SK-N-SH treated with all-trans-retinoic acid at 6 μM for 48 hours (cell line): Measurements from ENCODE around the gene DNAH5.

Experiments
- ATAC-seq: fragments of 200-7000 bp; cut with Tn5 transposase; 3 replicates; pipeline ENCODE4 v1.9.1; 2020; ENCODE audit warnings: mild to moderate bottlenecking, moderate library complexity
- ARNTL ChIP-seq: fragments of 450-650 bp; formaldehyde crosslinking; IDR thresholded peaks from 2 replicates; pipeline ENCODE4 v1.5.0; 2020; ENCODE audit warnings: low read depth, mild to moderate bottlenecking, moderate library complexity, borderline replicate concordance
- BACH2 ChIP-seq: fragments of 250-450 bp; sonication (Bioruptor Pico); IDR thresholded peaks from 2 replicates; pipeline ENCODE4 v1.9.0; 2021; ENCODE audit warnings: mild to moderate bottlenecking, borderline replicate concordance
- CREB5 ChIP-seq: fragments of 250-450 bp; sonication (Bioruptor Pico); IDR thresholded peaks from 2 replicates; pipeline ENCODE4 v1.5.1; 2020; ENCODE audit warnings: low read depth, mild to moderate bottlenecking, moderate library complexity
- CSDC2 ChIP-seq: fragments of 250-450 bp; sonication (Bioruptor Pico); IDR thresholded peaks from 2 replicates; pipeline ENCODE4 v1.5.0; 2020; ENCODE audit warnings: mild to moderate bottlenecking, moderate library complexity
- CSRNP3 ChIP-seq: fragments of 250-450 bp; sonication (Bioruptor Pico); IDR thresholded peaks from 2 replicates; pipeline ENCODE4 v1.5.1; 2021; ENCODE audit warnings: mild to moderate bottlenecking, moderate library complexity
- GLIS3 ChIP-seq: fragments of 250-450 bp; sonication (Bioruptor Pico); IDR thresholded peaks from 2 replicates; pipeline ENCODE4 v1.5.0; 2020; ENCODE audit warnings: mild to moderate bottlenecking, moderate library complexity
- ISL1 ChIP-seq: fragments of 250-450 bp; sonication (Bioruptor Pico); IDR thresholded peaks from 2 replicates; pipeline ENCODE4 v2.1.2; 2022; ENCODE audit warnings: mild to moderate bottlenecking, moderate library complexity
- POU6F1 ChIP-seq: fragments of 250-450 bp; sonication (Bioruptor Pico); IDR thresholded peaks from 2 replicates; pipeline ENCODE4 v1.8.0; 2021; ENCODE audit warnings: low read depth, mild to moderate bottlenecking, moderate library complexity, borderline replicate concordance
- PPARA ChIP-seq: fragments of 250-450 bp; sonication (Bioruptor Pico); IDR thresholded peaks from 2 replicates; pipeline ENCODE4 v1.5.0; 2020; ENCODE audit warnings: mild to moderate bottlenecking, borderline replicate concordance
- RARB ChIP-seq: fragments of 250-450 bp; sonication (Bioruptor Pico); IDR thresholded peaks from 2 replicates; pipeline ENCODE4 v1.8.0; 2021; ENCODE audit warnings: mild to moderate bottlenecking, moderate library complexity
- SNAI2 ChIP-seq: fragments of 250-450 bp; sonication (Bioruptor Pico); IDR thresholded peaks from 2 replicates; pipeline ENCODE4 v1.5.0; 2020; ENCODE audit warnings: mild to moderate bottlenecking, moderate library complexity
- TCF4 ChIP-seq: fragments of 250-450 bp; sonication (Bioruptor Pico); IDR thresholded peaks from 2 replicates; pipeline ENCODE4 v1.8.0; 2021; ENCODE audit warnings: mild to moderate bottlenecking, moderate library complexity, borderline replicate concordance
- TOX ChIP-seq: fragments of 250-450 bp; sonication (Bioruptor Pico); IDR thresholded peaks from 2 replicates; pipeline ENCODE4 v1.8.0; 2021; ENCODE audit warnings: mild to moderate bottlenecking, moderate library complexity, borderline replicate concordance
- TSHZ2 ChIP-seq: fragments of 250-450 bp; sonication (Bioruptor Pico); IDR thresholded peaks from 2 replicates; pipeline ENCODE4 v1.5.0; 2020; ENCODE audit warnings: mild to moderate bottlenecking, moderate library complexity
- ZC3H10 ChIP-seq: fragments of 250-450 bp; sonication (Bioruptor Pico); IDR thresholded peaks from 2 replicates; pipeline ENCODE4 v1.5.1; 2021; ENCODE audit warnings: mild to moderate bottlenecking, moderate library complexity
- ZFP3 ChIP-seq: fragments of 250-450 bp; sonication (Bioruptor Pico); IDR thresholded peaks from 2 replicates; pipeline ENCODE4 v1.5.0; 2020; ENCODE audit warnings: mild to moderate bottlenecking, moderate library complexity
- ZFP30 ChIP-seq: fragments of 450-650 bp; formaldehyde crosslinking; IDR thresholded peaks from 2 replicates; pipeline ENCODE4 v1.5.0; 2022; ENCODE audit warnings: mild to moderate bottlenecking, moderate library complexity
- ZNF565 ChIP-seq: fragments of 450-650 bp; formaldehyde crosslinking; conservative IDR thresholded peaks from 2 replicates; pipeline ENCODE4 v1.5.0; 2020; ENCODE audit warnings: low read depth, mild to moderate bottlenecking, moderate library complexity
- ZNF70 ChIP-seq: fragments of 450-650 bp; formaldehyde crosslinking; IDR thresholded peaks from 2 replicates; pipeline ENCODE4 v1.5.0; 2020; ENCODE audit warnings: mild to moderate bottlenecking, moderate library complexity
- ZNF8 ChIP-seq: fragments of 450-650 bp; formaldehyde crosslinking; IDR thresholded peaks from 2 replicates; pipeline ENCODE4 v1.5.0; 2020; ENCODE audit warnings: mild to moderate bottlenecking, moderate library complexity

Gene DNAH5

GRCh38 chr5:13831351-13831750 is 113.1 kb downstream of the DNAH5 start:
- ATAC-seq = no peak

GRCh38 chr5:13830536-13830935 is 114.0 kb downstream of the DNAH5 start:
- TF ChIP-seq ISL1 (CRISPR knock-in tag) (no peak), PPARA (CRISPR knock-in tag) (no peak), GLIS3 (CRISPR knock-in tag) (no peak), BACH2 (CRISPR knock-in tag) (no peak), ZNF70 (CRISPR knock-in tag) (no peak), CSRNP3 (no peak), ZNF8 (no peak), TSHZ2 (no peak), ZFP30 (CRISPR knock-in tag) (no peak), ZNF565 (no peak), CREB5 (CRISPR knock-in tag) (no peak)
- TF ChIP-seq, all 23 proteins: peak for 0
- ATAC-seq = no peak

More at GRCh38 chr5:13831351-13831750, 113.1 kb downstream of the DNAH5 start:
- TF ChIP-seq BACH2 (CRISPR knock-in tag) = no peak
- TF ChIP-seq TOX (CRISPR knock-in tag) = no peak
- no peak for TF ChIP-seq ZFP30 (CRISPR knock-in tag)
- no peak for TF ChIP-seq CREB5 (CRISPR knock-in tag)
- no peak for TF ChIP-seq RARB (CRISPR knock-in tag)
- no peak for TF ChIP-seq ZC3H10 (CRISPR knock-in tag)
- no peak for TF ChIP-seq TSHZ2
- TF ChIP-seq ZFP3 (CRISPR knock-in tag) = no peak
- TF ChIP-seq PPARA (CRISPR knock-in tag) = no peak
- no peak for TF ChIP-seq POU6F1
- no peak for TF ChIP-seq SNAI2 (CRISPR knock-in tag)
- no peak for TF ChIP-seq ARNTL
- no peak for TF ChIP-seq TCF4 (CRISPR knock-in tag)
- no peak for TF ChIP-seq ZNF70 (CRISPR knock-in tag)
- TF ChIP-seq GLIS3 (CRISPR knock-in tag) = no peak
- TF ChIP-seq CSDC2 (CRISPR knock-in tag) = no peak
